ENCODE results near the gene MAP3K5.

DNA sequence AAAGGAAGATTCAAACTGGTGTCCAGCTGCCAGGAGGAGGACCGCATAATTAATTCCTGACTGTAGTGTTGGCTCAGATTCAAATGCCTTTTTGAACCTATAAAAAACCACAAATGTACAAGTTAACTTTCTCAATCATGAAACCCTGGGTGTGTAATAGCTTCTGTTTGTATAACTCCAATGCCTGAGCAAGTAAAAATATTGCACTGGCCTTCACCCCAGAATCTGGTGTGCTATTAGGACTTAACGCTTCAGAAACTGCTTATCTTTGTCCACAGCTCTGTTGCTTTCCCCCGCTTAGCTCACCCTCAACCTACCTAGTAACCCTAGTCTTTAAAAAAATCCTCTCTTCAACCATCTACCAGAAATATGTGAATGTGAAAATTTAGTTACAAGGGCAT is 123.0 kb downstream of the MAP3K5 start:
- peak in 1 of 2 donors; percentile 23 for TF ChIP-seq EP300 (IDR thresholded peaks at IDR 0.05)
- TF ChIP-seq, protein P1, sequence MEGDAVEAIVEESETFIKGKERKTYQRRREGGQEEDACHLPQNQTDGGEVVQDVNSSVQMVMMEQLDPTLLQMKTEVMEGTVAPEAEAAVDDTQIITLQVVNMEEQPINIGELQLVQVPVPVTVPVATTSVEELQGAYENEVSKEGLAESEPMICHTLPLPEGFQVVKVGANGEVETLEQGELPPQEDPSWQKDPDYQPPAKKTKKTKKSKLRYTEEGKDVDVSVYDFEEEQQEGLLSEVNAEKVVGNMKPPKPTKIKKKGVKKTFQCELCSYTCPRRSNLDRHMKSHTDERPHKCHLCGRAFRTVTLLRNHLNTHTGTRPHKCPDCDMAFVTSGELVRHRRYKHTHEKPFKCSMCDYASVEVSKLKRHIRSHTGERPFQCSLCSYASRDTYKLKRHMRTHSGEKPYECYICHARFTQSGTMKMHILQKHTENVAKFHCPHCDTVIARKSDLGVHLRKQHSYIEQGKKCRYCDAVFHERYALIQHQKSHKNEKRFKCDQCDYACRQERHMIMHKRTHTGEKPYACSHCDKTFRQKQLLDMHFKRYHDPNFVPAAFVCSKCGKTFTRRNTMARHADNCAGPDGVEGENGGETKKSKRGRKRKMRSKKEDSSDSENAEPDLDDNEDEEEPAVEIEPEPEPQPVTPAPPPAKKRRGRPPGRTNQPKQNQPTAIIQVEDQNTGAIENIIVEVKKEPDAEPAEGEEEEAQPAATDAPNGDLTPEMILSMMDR (IDR thresholded peaks at IDR 0.05): no peak
